Measurements from ENCODE around the gene ATF7IP. TPM values are rescaled to one million over a fixed set of nuclear protein-coding genes. Genes with fewer than 3 reads are reported as not detected.
A peak's percentile ranks its signal among the peaks of the same experiment; 100 is the strongest.
"Not testable (repeated sequence)": the region's sequence is repeated elsewhere in the genome, so short reads cannot be mapped to it uniquely, and the experiment has no call there.

The ATF7IP gene
- total RNA-seq, 1 donor from 2014 or later, result 58.2 TPM

DNA sequence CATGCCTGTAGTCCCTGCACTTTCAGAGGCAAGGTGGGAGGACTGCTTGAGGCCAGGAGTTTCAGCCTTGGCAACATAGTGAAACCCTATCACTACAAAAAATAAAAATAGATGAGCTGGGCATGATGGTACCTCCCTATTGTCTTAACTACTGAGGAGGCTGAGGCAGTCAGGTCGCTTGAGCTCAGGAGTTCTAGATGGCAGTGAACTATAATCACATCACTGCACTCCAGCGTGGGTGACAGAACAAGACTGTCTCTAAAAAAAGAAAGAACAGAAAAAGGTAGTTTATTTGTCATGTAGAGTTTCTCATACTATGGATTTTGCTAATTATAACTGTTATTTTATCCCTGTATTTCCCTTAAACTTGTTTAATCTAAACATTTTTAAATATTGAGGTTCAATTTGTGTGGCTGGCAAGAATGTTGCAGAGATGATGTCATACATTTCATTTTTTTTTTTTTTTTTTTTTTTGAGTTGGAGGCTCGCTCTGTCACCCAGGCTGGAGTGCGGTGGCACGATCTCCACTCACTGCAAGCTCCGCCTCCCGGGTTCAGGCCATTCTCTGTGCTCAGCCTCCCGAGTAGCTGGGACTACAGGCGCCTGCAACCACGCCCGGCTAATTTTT is 39.7 kb upstream of the ATF7IP start:
- Histone ChIP-seq H3K9me3 (no peaks in the 10 kb centered on the region), H3K27me3 (no peaks in the 10 kb centered on the region), H3K36me3 (no peaks in the 10 kb centered on the region), H3K4me1 (no peaks in the 10 kb centered on the region), H3K27ac (no peak overlapping the region), H3K4me3 (no peak overlapping the region)
- no peak for DNase-seq (ENCODE audit: low spot score in 2 of 2)
- intact Hi-C loops (cut with DNase I), result no loop called here
- TF ChIP-seq, protein P1, sequence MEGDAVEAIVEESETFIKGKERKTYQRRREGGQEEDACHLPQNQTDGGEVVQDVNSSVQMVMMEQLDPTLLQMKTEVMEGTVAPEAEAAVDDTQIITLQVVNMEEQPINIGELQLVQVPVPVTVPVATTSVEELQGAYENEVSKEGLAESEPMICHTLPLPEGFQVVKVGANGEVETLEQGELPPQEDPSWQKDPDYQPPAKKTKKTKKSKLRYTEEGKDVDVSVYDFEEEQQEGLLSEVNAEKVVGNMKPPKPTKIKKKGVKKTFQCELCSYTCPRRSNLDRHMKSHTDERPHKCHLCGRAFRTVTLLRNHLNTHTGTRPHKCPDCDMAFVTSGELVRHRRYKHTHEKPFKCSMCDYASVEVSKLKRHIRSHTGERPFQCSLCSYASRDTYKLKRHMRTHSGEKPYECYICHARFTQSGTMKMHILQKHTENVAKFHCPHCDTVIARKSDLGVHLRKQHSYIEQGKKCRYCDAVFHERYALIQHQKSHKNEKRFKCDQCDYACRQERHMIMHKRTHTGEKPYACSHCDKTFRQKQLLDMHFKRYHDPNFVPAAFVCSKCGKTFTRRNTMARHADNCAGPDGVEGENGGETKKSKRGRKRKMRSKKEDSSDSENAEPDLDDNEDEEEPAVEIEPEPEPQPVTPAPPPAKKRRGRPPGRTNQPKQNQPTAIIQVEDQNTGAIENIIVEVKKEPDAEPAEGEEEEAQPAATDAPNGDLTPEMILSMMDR (IDR thresholded peaks at IDR 0.05), result no peak

DNA sequence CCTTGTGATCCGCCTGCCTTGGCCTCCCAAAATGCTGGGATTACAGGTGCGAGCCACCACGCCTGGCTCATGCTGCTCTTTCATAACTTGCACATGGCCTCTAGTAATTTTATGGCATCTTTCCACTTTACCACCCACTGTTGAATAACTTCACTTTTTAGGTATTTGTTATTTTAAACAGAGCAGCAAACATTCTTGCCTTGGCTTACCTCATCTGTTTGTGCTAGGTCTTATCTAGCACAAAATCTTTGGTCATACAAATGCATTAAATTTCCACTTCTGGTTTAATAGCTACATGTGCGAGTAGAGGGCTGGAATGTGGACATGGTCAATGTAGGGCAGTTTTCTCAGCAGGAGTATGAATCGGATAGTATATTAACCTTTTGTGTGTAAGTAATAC is 38.8 kb upstream of the ATF7IP start:
- TF ChIP-seq, protein P1 (IDR thresholded peaks at IDR 0.05), result no peak
- intact Hi-C loops (cut with DNase I), result no loop called here
- H3K4me3 ChIP-seq, result no peak overlapping the region
- H3K27ac ChIP-seq, result no peak overlapping the region
- H3K27me3 ChIP-seq, result no peaks in the 10 kb centered on the region
- no peak for DNase-seq (ENCODE audit: low spot score in 2 of 2)
- H3K36me3 ChIP-seq, result no peaks in the 10 kb centered on the region
- H3K9me3 ChIP-seq, result peaks cover 0 to 2% of the 10 kb centered on the region in 2 donors
- no peaks in the 10 kb centered on the region for H3K4me1 ChIP-seq

DNA sequence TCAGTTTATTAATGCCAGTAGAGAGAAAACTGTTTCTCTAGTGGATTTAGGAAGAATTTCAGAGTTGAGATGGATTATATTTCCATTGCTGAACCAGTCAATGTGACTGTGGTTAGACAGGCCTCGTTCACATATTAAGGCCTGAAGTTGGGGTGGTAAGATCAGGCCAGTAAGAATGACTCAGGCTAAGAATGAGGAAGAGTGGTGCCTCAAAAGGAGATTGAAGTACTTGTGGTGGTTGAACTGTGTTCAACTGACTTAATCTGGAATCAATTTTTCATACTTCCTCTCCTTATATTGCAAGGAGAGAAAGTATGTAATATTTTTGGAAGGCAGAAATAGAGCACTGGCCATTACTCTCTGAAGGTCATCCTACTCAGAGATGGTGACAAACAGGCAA is 37.8 kb upstream of the ATF7IP start:
- intact Hi-C loops (cut with DNase I), result no loop called here
- Histone ChIP-seq H3K27ac (peak overlapping the region in 1 of 2 donors; percentile 4), H3K36me3 (no peaks in the 10 kb centered on the region), H3K9me3 (peaks cover 3 to 12% of the 10 kb centered on the region in 2 donors), H3K4me1 (no peaks in the 10 kb centered on the region), H3K4me3 (no peak overlapping the region), H3K27me3 (no peaks in the 10 kb centered on the region)
- DNase-seq (ENCODE audit: low spot score in 2 of 2), result no peak
- TF ChIP-seq, protein P1 (IDR thresholded peaks at IDR 0.05), result no peak

DNA sequence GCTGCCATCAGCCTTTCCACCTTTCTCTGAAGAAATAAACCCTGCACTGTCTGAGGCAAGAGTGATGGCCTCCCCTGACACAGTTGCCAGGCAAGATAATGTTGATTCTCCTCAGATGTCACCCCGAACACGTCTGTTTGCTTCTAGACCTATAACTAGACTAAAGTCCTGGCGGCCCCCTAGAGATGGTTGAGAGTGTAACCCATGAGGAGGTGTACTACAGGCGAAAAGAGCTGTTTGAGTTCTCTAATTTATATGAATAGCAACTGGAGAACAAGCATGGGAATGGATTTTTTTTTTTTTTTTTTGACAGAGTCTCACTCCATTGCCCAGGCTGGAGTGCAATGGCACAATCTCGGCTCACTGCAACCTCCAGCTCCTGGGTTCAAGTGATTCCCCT is 33.0 kb upstream of the ATF7IP start:
- Histone ChIP-seq H3K4me1 (no peaks in the 10 kb centered on the region), H3K9me3 (peaks cover 3 to 22% of the 10 kb centered on the region in 2 donors), H3K36me3 (no peaks in the 10 kb centered on the region), H3K4me3 (no peak overlapping the region), H3K27ac (no peak overlapping the region), H3K27me3 (no peaks in the 10 kb centered on the region)
- TF ChIP-seq, protein P1 (IDR thresholded peaks at IDR 0.05), result no peak
- no peak for DNase-seq (ENCODE audit: low spot score in 2 of 2)
- intact Hi-C loops (cut with DNase I), result no loop called here

DNA sequence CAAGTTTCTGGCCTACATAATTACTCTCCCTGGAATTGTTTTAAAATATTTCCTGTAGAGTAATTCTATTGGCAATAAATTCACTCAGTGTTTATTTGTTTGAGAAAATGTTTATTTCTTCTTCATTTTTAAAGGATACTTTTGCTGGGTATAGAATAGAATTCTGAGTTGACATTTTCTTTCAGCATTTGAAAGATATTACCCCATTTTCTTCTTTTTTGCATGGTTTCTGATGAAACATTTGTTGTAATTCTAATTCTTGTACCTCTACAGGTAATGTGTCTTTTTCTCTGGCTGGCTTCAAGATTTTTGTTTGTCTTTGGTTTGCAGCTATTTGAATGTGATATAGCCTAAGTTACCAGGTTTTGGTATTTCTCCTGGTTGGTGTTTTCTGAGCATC is 25.1 kb upstream of the ATF7IP start:
- no peaks in the 10 kb centered on the region for H3K27me3 ChIP-seq
- H3K27ac ChIP-seq, result no peak overlapping the region
- DNase-seq (ENCODE audit: low spot score in 2 of 2), result no peak
- intact Hi-C loops (cut with DNase I), result no loop called here
- no peaks in the 10 kb centered on the region for H3K36me3 ChIP-seq
- TF ChIP-seq, protein P1 (IDR thresholded peaks at IDR 0.05), result no peak
- no peak overlapping the region for H3K4me3 ChIP-seq
- H3K9me3 ChIP-seq, result peaks cover 21 to 32% of the 10 kb centered on the region in 2 donors
- H3K4me1 ChIP-seq, result no peaks in the 10 kb centered on the region

DNA sequence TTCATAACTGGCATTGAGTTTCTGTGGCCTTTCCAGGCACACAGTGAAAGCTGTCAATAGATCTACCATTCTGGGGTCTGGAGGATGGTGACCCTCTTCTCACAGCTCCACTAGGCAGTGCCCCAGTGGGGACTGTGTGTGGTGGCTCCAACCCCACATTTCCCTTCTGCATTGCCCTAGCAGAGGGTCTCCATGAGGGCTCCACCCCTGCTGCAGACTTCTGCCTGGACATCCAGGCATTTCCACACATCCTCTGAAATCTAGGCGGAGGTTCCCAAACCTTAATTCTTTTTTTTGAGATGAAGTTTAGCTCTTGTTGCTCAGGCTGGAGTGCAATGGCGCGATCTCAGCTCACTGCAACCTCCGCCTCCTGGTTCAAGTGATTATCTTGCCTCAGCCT is 14.0 kb upstream of the ATF7IP start:
- H3K27me3 ChIP-seq; H3K9me3 ChIP-seq; H3K36me3 ChIP-seq; intact Hi-C loops (cut with DNase I); H3K4me3 ChIP-seq; DNase-seq (ENCODE audit: low spot score in 2 of 2); H3K4me1 ChIP-seq; H3K27ac ChIP-seq: not testable (repeated sequence)

DNA sequence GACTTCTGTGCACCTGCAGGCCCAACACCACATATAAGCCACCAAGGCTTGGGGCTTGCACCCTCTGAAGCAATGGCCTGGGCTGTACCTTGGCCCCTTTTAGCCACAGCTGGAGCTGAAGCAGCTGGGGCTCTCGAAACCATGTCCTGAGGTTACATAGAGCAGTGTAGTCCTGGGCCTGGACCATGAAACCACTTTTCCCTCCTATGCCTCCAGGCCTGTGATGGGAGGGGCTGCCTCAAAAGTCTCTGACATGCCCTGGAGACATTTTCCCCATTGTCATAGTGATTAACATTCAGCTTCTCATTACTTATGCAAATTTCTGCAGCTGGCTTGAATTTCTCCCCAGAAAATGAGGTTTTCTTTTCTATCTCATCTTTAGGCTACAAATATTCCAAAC is 13.4 kb upstream of the ATF7IP start:
- H3K27me3 ChIP-seq; H3K4me3 ChIP-seq; H3K9me3 ChIP-seq; H3K36me3 ChIP-seq; H3K27ac ChIP-seq; H3K4me1 ChIP-seq; intact Hi-C loops (cut with DNase I); DNase-seq (ENCODE audit: low spot score in 2 of 2): not testable (repeated sequence)

DNA sequence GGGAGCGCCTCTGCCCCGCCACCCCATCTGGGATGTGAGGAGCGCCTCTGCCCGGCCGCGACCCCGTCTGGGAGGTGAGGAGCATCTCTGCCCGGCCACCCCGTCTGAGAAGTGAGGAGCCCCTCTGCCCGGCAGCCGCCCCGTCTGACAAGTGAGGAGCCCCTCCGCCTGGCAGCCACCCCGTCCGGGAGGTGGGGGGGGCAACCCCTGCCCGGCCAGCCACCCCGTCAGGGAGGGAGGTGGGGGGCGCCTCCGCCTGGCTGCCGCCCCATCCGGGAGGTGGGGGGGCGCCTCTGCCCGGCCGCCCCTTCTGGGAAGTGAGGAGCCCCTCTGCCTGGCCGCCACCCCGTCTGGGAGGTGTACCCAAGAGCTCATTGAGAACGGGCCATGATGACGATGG is 10.8 kb upstream of the ATF7IP start:
- DNase-seq (ENCODE audit: low spot score in 2 of 2); H3K9me3 ChIP-seq; H3K27me3 ChIP-seq; H3K27ac ChIP-seq; H3K36me3 ChIP-seq; H3K4me1 ChIP-seq; intact Hi-C loops (cut with DNase I); H3K4me3 ChIP-seq: not testable (repeated sequence)

Data from ascending aorta (tissue), 2 donors.